Erythroblast (primary cell): Measurements from ENCODE around the gene NEDD4.

Source experiments
- GATA1 ChIP-seq: IDR thresholded peaks from 2 replicates; pipeline ENCODE4 v1.6.1; 2011; ENCODE audit warnings: low read depth, mild to moderate bottlenecking, control low read depth, low read length, moderate library complexity
- POLR2A ChIP-seq: IDR thresholded peaks from 2 replicates; pipeline ENCODE4 v1.6.1; 2011; ENCODE audit warnings: mild to moderate bottlenecking, low read length

DNA sequence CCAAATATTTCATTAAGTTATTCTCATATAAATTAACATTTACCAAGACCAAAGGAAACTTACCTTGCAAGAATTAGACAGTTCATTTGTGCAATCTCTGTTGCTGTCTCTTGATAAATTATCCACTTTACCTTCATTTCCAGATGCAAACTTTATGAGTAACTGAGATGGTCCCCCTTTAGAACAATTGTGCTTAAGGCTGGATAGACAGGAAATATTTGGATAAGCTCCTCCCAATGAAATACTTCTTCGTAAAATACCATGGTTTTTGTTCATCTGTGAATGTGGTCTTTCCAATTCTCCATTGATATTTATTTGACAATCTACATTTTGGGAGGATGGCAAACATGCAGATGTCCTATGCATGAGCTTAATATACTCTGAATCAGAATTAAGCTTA lies 78.2 kb downstream of the NEDD4 start:
- TF ChIP-seq POLR2A (no peak), GATA1 (no peak)
